EL (cell line): ENCODE data around the gene DNAH1.

Source experiments
- DNase-seq: peaks from one replicate; pipeline ENCODE4 v3.0.0-alpha.2; 2016

The DNAH1 gene

DNA sequence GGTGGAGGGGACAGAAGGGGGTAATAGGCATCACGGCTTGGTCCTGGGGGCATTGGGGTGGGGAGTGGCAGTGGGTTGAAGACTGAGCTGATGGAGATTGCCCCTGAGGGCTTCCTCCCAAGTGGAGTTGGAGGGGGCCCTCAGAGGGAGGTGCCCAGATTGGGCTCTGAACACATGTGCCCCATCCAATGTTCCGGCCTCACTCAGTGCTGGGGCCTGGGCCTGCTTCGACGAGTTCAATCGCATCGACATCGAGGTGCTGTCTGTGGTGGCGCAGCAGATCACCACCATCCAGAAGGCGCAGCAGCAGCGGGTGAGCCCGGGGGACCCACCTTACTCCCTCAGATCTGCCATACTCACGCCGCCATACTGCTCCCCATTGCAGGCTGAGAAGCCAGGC is 45.3 kb downstream of the DNAH1 start:
- DNase-seq, result no peak

- DNase-seq, result no peak
Observed at GRCh38 chr3:52361898-52362297, 45.8 kb downstream of the DNAH1 start.

- DNase-seq, result no peak
Observed at GRCh38 chr3:52364322-52365035, 48.4 kb downstream of the DNAH1 start.

GRCh38 chr3:52366527-52366926 is 50.4 kb downstream of the DNAH1 start:
- no peak for DNase-seq

GRCh38 chr3:52367891-52368880 is 52.1 kb downstream of the DNAH1 start:
- no peak for DNase-seq

DNA sequence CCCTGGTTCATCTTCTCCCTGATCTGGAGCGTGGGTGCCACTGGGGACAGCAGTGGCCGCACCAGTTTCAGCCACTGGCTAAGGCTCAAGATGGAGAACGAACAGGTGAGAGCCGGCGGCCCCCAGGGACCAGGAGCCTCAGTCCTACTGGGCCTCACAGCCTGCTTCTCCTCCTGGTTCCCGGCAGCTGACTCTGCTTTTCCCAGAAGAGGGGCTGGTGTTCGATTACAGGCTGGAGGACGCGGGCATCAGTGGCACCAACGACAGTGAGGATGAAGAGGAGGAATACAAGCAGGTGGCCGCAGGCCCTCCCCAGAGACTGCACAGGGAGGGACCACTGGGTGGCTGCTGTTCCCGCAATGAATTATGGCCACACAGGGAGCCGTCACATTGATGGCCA is 54.4 kb downstream of the DNAH1 start:
- no peak for DNase-seq

- no peak for DNase-seq
Observed at GRCh38 chr3:52372822-52373504, 56.8 kb downstream of the DNAH1 start.

DNA sequence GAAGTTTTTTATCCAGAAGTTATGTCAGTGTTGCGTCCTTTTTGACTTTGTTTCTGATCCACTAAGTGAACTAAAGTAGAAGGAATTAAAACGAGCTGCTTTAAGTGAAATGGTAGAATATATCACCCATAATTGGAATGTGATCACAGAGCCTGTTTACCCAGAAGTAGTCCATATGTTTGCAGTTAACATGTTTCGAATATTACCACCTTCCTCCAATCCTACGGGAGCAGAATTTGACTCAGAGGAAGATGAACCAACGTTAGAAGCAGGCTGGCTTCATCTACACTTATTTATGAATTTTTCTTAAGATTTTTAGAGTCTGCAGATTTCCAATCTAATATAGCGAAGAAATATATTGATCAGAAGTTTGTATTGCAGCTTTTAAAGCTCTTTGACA is 57.6 kb downstream of the DNAH1 start:
- DNase-seq, result no peak

GRCh38 chr3:52374173-52374572 is 58.1 kb downstream of the DNAH1 start:
- DNase-seq, result no peak

GRCh38 chr3:52379610-52380009 is 63.5 kb downstream of the DNAH1 start:
- DNase-seq, result no peak

- no peak for DNase-seq
Observed at GRCh38 chr3:52380023-52380422, 63.9 kb downstream of the DNAH1 start.

GRCh38 chr3:52381623-52382022 is 65.5 kb downstream of the DNAH1 start:
- no peak for DNase-seq

DNA sequence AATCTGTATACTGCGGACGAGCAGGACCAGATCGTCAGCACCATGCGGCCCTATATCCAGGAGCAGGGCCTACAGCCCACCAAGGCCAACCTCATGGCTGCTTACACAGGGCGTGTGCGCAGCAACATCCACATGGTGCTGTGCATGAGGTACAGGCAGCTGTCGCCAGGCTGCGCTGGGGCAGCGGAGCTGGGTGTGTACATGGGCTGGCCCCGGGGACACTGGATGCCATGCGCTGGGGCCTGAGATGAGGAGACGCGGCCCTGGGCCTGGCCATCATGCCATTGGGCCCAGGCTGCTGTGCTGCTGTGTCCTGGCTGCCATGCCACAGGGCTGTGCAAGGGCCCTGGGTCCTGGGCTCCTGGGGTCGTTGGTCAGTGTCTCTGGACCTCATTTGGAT is 67.3 kb downstream of the DNAH1 start:
- no peak for DNase-seq

DNA sequence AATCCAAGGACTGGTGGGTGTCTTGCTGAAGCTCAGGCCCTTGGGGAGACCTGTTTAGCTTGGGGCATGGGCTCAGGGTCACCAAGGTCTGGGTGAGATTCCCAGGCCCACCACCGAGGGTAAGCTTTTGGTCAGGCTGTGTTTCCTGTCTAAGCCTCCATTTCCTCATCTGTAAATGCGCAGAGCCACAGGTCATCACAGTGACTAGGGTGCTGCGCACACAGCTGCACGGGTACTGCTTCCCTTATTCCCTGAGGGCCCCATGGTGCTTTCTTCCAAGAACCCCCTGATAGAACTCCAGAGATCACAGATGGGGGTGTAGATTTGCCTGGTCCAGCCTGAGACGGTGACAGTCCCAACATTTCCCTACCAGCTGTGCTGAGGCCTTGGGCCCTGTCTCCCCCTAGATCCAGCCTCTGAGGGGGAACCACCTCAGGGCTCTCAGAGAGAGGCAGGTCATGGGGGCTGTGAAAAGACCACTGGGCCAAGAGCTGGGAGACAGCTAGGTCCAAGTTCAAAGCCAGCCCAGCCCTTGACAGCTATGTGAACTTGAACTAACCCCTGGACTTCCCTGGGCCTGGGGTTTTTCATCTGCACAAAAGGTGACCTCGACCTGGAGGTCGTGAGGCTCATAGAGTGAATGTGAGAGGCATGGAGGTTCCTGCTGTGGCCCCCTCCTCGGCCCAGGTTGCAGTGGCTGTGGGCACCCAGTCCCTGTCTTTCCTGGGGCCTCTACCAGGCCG is 68.1 kb downstream of the DNAH1 start:
- DNase-seq, result no peak

DNA sequence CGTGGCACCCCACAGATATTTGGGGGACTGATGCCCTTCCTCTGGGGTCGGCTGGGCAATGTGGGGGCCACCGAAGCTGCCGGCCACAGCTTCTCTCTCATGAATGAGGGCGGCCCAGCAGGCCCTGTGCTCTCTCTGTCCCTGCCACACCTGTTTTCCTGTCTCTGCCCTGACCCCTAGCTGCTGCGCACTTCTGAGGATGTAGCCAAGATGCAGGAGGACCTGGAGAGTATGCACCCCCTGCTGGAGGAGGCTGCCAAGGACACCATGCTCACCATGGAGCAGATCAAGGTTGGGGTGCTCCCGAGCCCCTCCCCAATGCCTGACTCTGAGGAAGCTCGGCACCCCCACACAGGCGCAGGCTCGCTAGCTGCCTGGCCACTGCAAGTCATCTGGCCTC is 69.0 kb downstream of the DNAH1 start:
- peak; percentile 25 for DNase-seq

- DNase-seq, result no peak
Observed at GRCh38 chr3:52387481-52387880, 71.4 kb downstream of the DNAH1 start.

DNA sequence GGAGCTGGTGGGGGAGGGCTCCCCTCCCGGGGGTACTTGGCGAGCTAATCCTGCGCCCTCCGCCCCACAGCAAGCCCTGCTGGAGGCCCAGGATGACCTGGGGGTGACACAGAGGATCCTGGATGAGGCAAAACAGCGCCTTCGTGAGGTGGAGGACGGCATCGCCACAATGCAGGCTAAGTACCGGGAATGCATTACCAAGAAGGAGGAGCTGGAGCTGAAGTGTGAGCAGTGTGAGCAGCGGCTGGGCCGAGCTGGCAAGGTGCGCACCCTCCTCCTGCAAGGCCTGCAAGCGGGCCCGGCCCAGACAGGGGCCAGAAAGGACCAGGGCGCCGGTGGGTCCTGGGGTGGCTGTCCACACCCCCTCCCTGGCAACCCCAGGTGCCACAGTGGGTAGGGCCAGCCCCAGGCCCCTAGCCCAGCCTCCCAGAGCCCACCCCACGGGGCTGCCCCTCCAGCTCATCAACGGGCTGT is 72.3 kb downstream of the DNAH1 start:
- DNase-seq, result no peak

GRCh38 chr3:52388933-52389332 is 72.8 kb downstream of the DNAH1 start:
- DNase-seq, result no peak

- DNase-seq, result no peak
Observed at GRCh38 chr3:52391096-52391495, 75.0 kb downstream of the DNAH1 start.

DNA sequence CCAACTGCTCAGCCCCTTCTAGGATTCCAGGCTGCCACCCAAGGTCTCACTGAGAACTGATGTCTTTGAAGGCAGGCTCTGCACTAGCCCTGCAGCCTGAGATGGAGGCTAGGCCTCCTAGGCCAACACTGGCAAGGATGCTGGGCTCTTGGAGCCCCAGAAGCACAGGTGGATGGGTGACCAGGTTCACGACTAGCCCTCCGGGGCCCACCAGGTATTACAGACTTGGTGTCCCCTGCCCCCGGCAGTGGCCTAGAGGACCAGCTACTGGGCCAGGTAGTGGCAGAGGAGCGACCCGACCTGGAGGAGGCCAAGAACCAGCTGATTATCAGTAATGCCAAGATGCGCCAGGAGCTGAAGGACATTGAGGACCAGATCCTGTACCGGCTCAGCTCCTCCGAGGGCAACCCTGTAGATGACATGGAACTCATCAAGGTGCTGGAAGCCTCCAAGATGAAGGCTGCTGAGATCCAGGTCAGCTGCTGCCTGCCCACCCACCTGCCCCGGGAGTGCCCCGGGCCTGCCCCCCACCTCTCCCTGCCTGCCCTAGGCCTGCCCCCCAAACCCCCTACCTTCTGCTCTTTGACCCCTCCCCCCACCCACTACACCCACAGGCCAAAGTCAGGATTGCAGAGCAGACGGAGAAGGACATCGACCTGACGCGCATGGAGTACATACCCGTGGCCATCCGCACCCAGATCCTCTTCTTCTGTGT is 76.3 kb downstream of the DNAH1 start:
- no peak for DNase-seq

DNA sequence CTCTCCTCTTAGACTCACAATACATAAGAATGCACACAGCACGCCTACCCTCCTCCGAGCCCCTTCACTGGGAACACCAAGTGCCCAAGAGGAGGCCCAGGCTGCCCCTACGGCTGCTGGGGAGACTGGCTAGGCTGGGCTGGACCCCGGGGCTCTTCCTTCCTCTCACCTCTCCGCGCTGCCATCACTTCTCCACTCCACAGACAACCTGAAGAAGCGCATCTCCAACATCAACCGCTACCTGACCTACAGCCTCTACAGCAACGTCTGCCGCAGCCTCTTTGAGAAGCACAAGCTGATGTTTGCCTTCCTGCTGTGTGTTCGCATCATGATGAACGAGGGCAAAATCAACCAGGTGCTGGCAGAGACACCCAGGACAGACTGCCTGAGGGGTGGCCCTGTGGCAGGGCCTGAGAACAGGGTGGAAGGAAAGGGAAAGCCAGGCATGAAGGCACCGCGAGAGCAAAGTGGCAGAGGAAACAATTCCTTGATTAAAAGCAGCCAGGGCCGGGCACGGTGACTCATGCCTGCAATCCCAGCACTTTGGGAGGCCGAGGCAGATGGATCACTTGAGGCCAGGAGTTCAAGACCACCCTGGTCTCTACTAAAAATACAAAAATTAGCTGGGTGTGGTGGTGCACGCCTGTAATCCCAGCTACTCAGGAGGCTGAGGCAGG is 77.2 kb downstream of the DNAH1 start:
- no peak for DNase-seq
